22Rv1 (cell line): ENCODE data around the gene METTL16.
"Not testable (repeated sequence)": the region's sequence is repeated elsewhere in the genome, so short reads cannot be mapped to it uniquely, and the experiment has no call there.

ENCODE experiments used
- CTCF ChIP-seq: fragments of 450-650 bp; IDR thresholded peaks from 2 replicates; pipeline ENCODE4 v1.5.1; 2017; ENCODE audit warnings: mild to moderate bottlenecking
- ZFX ChIP-seq: fragments of 450-650 bp; IDR thresholded peaks from 2 replicates; pipeline ENCODE4 v1.6.1; 2017; ENCODE audit warnings: antibody characterized with exemption, borderline replicate concordance

GRCh38 chr17:2439997-2440396, 71.7 kb downstream of the METTL16 start:
- TF ChIP-seq CTCF, ZFX: not testable (repeated sequence)
